ENCODE measurements around the gene TSPAN14.

Gene TSPAN14

GRCh38 chr10:80457554-80458262, 3.6 kb downstream of the TSPAN14 start:
- no peak for FAIRE-seq

- FAIRE-seq = no peak
Observed at GRCh38 chr10:80458263-80458625, 4.1 kb downstream of the TSPAN14 start.

- no peak for FAIRE-seq
Observed at GRCh38 chr10:80458638-80459037, 4.5 kb downstream of the TSPAN14 start.

- no peak for FAIRE-seq
Observed at GRCh38 chr10:80459047-80459865, 5.1 kb downstream of the TSPAN14 start.

GRCh38 chr10:80460399-80461207, 6.5 kb downstream of the TSPAN14 start:
- FAIRE-seq = no peak

GRCh38 chr10:80461208-80462183, 7.4 kb downstream of the TSPAN14 start:
- no peak for FAIRE-seq

- FAIRE-seq = no peak
Observed at GRCh38 chr10:80462299-80462980, 8.3 kb downstream of the TSPAN14 start.

- no peak for FAIRE-seq
Observed at GRCh38 chr10:80462981-80463741, 9.1 kb downstream of the TSPAN14 start.

- no peak for FAIRE-seq
Observed at GRCh38 chr10:80463868-80464267, 9.8 kb downstream of the TSPAN14 start.

- FAIRE-seq = no peak
Observed at GRCh38 chr10:80464557-80465450, 10.7 kb downstream of the TSPAN14 start.

- no peak for FAIRE-seq
Observed at GRCh38 chr10:80465451-80465835, 11.3 kb downstream of the TSPAN14 start.

- no peak for FAIRE-seq
Observed at GRCh38 chr10:80465839-80466590, 11.9 kb downstream of the TSPAN14 start.

- no peak for FAIRE-seq
Observed at GRCh38 chr10:80466724-80467326, 12.7 kb downstream of the TSPAN14 start.

- no peak for FAIRE-seq
Observed at GRCh38 chr10:80468002-80468401, 13.9 kb downstream of the TSPAN14 start.

- no peak for FAIRE-seq
Observed at GRCh38 chr10:80468806-80469421, 14.8 kb downstream of the TSPAN14 start.

GRCh38 chr10:80470266-80470665, 16.2 kb downstream of the TSPAN14 start:
- FAIRE-seq = no peak

GRCh38 chr10:80471001-80471400, 16.9 kb downstream of the TSPAN14 start:
- FAIRE-seq = no peak

GRCh38 chr10:80471715-80472233, 17.7 kb downstream of the TSPAN14 start:
- no peak for FAIRE-seq
